GM10266 (cell line): ENCODE data around the gene GPR39.
"Not testable (repeated sequence)": the region's sequence is repeated elsewhere in the genome, so short reads cannot be mapped to it uniquely, and the experiment has no call there.

Experiments
- DNase-seq: peaks from one replicate; pipeline ENCODE4 v3.0.0; 2012; ENCODE audit errors: extremely low spot score
- CTCF ChIP-seq: IDR thresholded peaks from 2 replicates; pipeline ENCODE4 v1.5.1; 2012; ENCODE audit warnings: mild to moderate bottlenecking, low read depth; ENCODE audit not compliant: control insufficient read depth, insufficient read depth; ENCODE audit errors: missing control alignments

The GPR39 gene

GRCh38 chr2:132519566-132519965 lies 103.0 kb downstream of the GPR39 start:
- no peak for DNase-seq
- TF ChIP-seq CTCF: no peak

GRCh38 chr2:132521341-132521740 lies 104.7 kb downstream of the GPR39 start:
- no peak for TF ChIP-seq CTCF
- DNase-seq: no peak

- no peak for TF ChIP-seq CTCF
- no peak for DNase-seq
Observed at GRCh38 chr2:132522901-132523300, 106.3 kb downstream of the GPR39 start.

- DNase-seq: not testable (repeated sequence)
Observed at GRCh38 chr2:132537061-132537460, 120.5 kb downstream of the GPR39 start.

- TF ChIP-seq CTCF: no peak
- DNase-seq: no peak
Observed at GRCh38 chr2:132538331-132538855, 121.8 kb downstream of the GPR39 start.

- no peak for TF ChIP-seq CTCF
- DNase-seq: no peak
Observed at GRCh38 chr2:132540166-132540565, 123.6 kb downstream of the GPR39 start.

- no peak for TF ChIP-seq CTCF
- DNase-seq: no peak
Observed at GRCh38 chr2:132542953-132543569, 126.5 kb downstream of the GPR39 start.
